Skeletal muscle tissue (tissue), 5 donors: ENCODE results near the gene LATS2. TPM values are rescaled to one million over a fixed set of nuclear protein-coding genes. Genes with fewer than 3 reads are reported as not detected.
"Not testable (repeated sequence)": the region's sequence is repeated elsewhere in the genome, so short reads cannot be mapped to it uniquely, and the experiment has no call there.

Source experiments
- H3K27ac ChIP-seq: one replicate; pipeline ENCODE4 v1.7.0; 2013; ENCODE audit warnings: mild to moderate bottlenecking, low read depth, low read length, inconsistent platforms
- H3K27me3 ChIP-seq, 3 donors: one replicate each; pipeline ENCODE4 v1.7.0; 2013; ENCODE audit warnings: low read length in 3 of 3; ENCODE audit not compliant: control insufficient read depth in 3 of 3, insufficient read depth in 3 of 3
- H3K36me3 ChIP-seq, 3 donors: one replicate each; pipeline ENCODE4 v1.7.0; 2013; ENCODE audit warnings: low read length in 3 of 3; ENCODE audit not compliant: control insufficient read depth in 3 of 3, insufficient read depth in 3 of 3
- H3K4me1 ChIP-seq, 3 donors: one replicate each; pipeline ENCODE4 v1.7.0; 2013; ENCODE audit warnings: low read length in 3 of 3, mild to moderate bottlenecking in 3 of 3; ENCODE audit not compliant: control insufficient read depth in 3 of 3, insufficient read depth in 3 of 3
- H3K4me3 ChIP-seq, 3 donors: one replicate each; pipeline ENCODE4 v1.7.0; 2013; ENCODE audit warnings: low read length in 3 of 3
- H3K9ac ChIP-seq, 3 donors: one replicate each; pipeline ENCODE4 v1.7.0; 2013; ENCODE audit warnings: low read length in 3 of 3, mild to moderate bottlenecking in 3 of 3, moderate library complexity in 2 of 3, low read depth in 1 of 3
- H3K9me3 ChIP-seq, 3 donors: one replicate each; pipeline ENCODE4 v1.7.0; 2013; ENCODE audit warnings: low read length in 3 of 3; ENCODE audit not compliant: control insufficient read depth in 3 of 3
- small RNA-seq: library from RNA; depleted of rRNA; stranded (forward); fragments of <200 nt; gene quantifications from one replicate; pipeline ENCODE3, GENCODE V24; 2014
- total RNA-seq: library from RNA; depleted of rRNA; stranded (reverse); fragments of >200 nt; gene quantifications from one replicate; pipeline ENCODE4 v1.2.3, GENCODE V29; 2014
- donor health status: Osteomylitis.

The LATS2 gene
- total RNA-seq, 1 donor from 2014 or later, result 8.9 TPM

DNA sequence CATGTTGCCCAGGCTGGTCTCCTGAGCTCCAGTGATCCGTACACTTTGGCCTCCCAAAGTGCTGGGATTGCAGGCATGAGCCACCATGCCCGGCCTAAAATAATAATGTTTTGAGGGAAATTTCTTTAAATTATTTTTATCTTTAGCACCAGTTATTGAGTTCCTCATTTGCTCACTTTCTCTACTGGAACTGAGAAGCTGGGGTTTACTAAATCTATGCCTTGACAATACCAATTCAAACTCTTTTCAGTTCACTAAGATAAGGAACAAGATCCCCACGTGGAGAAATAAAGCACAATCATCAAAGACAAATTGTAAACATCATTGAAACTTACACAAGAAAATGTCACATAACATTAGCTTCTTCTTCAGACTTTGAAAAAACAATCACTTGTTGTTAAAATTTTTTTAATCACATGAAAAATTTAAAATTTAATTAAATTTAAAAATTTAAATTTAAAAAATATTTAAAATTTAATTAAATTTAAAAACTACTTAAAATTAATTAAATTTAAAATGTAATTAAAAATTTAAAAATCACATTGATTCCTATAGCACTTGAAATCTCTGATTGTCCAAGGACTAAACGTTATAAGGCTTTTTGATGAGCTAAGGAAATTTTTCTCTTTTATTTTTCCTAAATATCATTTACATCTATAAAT, 133.7 kb downstream of the LATS2 start:
- H3K9ac ChIP-seq, result no peak overlapping the region
- no peaks in the 10 kb centered on the region for H3K9me3 ChIP-seq
- H3K27ac ChIP-seq, result no peak overlapping the region
- no peaks in the 10 kb centered on the region for H3K27me3 ChIP-seq
- no peaks in the 10 kb centered on the region for H3K36me3 ChIP-seq
- no peak overlapping the region for H3K4me3 ChIP-seq
- no peaks in the 10 kb centered on the region for H3K4me1 ChIP-seq

DNA sequence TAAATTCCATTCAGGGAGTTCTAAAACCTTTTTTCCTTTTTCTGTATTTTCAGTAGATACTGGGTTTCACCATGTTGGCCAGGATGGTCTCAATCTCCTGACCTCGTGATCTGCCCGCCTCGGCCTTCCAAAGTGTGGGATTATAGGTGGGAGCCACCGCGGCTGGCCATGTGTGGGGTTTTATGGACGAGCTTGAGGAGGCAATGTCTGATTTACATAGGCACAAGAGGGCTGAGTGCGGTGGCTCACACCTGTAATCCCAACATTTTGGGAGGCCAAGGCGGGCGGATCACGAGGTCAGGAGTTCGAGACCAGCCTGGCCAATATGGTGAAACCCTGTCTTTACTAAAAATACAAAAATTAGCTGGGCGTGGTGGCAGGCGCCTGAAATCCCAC, 136.0 kb downstream of the LATS2 start:
- H3K27me3 ChIP-seq, H3K4me3 ChIP-seq, H3K36me3 ChIP-seq, H3K27ac ChIP-seq, H3K9ac ChIP-seq, H3K9me3 ChIP-seq, H3K4me1 ChIP-seq: not testable (repeated sequence)

DNA sequence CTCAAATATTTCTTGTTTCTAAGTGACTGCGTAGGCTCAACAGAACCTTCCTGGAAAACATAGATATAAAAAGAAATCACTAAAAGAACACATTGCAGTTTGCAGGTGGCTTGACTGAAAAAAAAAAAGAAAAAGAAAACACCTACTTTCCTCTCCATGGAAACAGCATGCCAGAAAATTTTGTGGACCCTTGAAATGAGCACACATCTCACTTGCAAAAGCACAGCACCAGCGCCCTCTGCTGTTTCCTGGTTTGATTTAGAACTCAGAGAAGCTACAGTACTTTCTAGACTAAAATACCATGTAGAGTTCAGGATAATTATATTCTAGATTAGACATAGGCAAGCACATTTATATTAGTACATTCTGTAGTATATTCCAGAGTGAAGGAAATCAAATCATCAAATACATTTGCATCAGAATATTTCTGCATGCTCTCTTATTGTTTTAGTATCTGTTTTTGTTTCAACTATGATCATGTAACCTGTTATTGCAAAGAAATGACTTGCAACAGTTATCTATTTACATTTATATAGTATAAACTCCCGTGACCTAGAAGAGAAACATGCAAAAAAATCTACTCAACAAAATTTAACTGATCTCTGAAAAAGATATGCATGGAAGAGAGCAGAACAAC, 136.5 kb downstream of the LATS2 start:
- Histone ChIP-seq H3K9ac (no peak overlapping the region), H3K27ac (no peak overlapping the region), H3K4me3 (no peak overlapping the region), H3K36me3 (no peaks in the 10 kb centered on the region), H3K4me1 (no peaks in the 10 kb centered on the region), H3K9me3 (no peaks in the 10 kb centered on the region), H3K27me3 (no peaks in the 10 kb centered on the region)

DNA sequence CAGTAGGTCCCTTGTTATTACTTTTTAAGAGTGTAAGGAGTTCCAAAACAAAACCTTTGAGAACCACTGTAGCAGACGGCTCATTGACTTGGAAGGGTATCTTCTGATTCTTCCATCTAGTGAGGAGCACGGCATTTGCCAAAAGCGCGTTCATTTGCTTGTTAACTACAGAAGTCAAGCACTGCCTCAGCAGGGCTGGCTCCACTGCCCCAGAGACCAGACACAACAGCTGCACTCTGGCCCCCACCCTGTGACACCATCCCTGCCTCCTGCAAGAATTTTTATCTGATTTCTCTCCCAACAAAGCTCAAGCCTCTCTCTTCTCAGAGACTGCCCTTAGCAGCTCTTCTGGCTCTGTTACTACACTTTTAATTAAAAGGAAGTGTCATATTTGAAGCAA, 138.1 kb downstream of the LATS2 start:
- no peak overlapping the region for H3K27ac ChIP-seq
- H3K4me3 ChIP-seq, result no peak overlapping the region
- H3K27me3 ChIP-seq, result no peaks in the 10 kb centered on the region
- no peak overlapping the region for H3K9ac ChIP-seq
- no peaks in the 10 kb centered on the region for H3K4me1 ChIP-seq
- H3K36me3 ChIP-seq, result no peaks in the 10 kb centered on the region
- H3K9me3 ChIP-seq, result no peaks in the 10 kb centered on the region

Small RNA genes within 50 kb of the gene (small RNA-seq; reads per million reads assigned to genes)
- gene PPIAP27, result not detected
- gene RNU4-9P, result not detected

Other genes starting within 250 kb of the LATS2 start
- 28.2 TPM for gene XPO4, start 158.8 kb downstream of the LATS2 start, total RNA-seq
- 43.8 TPM for gene SAP18, start 78.5 kb upstream of the LATS2 start, total RNA-seq
- gene SKA3, start 115.0 kb upstream of the LATS2 start, total RNA-seq, result 7.8 TPM
- gene MRPL57, start 115.1 kb upstream of the LATS2 start, total RNA-seq, result 12.0 TPM